ENCODE data around the gene ACSF2.

The ACSF2 gene

GRCh38 chr17:50467855-50468303, 41.9 kb downstream of the ACSF2 start:
- no peak overlapping the region for H3K4me3 ChIP-seq (ENCODE audit: low read depth, low read length)
- TF ChIP-seq, protein P1, sequence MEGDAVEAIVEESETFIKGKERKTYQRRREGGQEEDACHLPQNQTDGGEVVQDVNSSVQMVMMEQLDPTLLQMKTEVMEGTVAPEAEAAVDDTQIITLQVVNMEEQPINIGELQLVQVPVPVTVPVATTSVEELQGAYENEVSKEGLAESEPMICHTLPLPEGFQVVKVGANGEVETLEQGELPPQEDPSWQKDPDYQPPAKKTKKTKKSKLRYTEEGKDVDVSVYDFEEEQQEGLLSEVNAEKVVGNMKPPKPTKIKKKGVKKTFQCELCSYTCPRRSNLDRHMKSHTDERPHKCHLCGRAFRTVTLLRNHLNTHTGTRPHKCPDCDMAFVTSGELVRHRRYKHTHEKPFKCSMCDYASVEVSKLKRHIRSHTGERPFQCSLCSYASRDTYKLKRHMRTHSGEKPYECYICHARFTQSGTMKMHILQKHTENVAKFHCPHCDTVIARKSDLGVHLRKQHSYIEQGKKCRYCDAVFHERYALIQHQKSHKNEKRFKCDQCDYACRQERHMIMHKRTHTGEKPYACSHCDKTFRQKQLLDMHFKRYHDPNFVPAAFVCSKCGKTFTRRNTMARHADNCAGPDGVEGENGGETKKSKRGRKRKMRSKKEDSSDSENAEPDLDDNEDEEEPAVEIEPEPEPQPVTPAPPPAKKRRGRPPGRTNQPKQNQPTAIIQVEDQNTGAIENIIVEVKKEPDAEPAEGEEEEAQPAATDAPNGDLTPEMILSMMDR (IDR thresholded peaks at IDR 0.05; ENCODE audit: low read depth, low read length): no peak

DNA sequence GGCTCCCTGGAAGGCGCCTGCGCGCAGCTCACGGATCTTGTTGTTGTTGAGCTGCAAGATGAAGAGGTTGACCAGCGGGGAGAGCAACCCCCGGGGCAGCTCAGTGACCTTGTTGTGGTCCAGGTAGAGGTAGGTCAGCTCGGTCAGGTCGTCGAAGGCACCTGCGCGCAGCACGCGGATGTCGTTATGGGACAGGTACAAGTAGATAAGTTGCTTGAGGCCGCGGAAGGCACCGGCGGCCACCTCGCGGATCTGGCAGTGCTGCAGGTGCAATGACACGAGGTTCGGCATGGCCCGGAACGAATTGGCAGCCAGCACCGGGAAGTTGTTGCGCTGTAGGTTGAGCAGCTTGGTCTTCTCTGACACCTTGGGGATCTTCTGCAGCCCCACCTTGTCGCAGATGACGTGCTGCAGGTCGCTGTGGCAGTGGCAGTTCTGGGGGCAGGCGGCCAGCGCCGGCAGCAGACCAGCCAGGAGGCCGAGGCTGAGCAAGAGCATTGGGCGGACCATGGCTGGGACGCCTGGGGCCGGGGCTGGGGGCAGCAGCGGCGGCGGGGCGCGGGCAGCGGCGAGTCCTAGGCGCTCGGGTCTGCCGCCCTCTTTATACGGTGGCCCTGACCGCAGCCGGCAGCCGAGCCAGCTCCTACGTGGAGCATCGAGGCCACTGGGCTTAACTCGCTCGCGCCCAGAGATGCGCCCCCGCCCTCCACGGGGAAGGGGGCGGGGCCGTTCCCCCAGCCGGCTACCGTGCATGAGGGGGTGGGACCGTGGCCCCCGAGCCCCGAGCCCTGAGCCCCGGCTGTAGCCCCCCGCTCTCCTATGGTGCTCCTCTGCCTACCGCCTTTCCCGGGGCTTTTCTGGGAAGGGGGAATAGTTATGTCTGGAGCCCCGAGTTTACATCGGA, 42.5 kb downstream of the ACSF2 start, which contains the start of gene CHAD:
TSS of gene CHAD (minus strand) at position 577 of the 904 bp plus-strand sequence. CDS start at position 510, 67 bp downstream.
- TF ChIP-seq, protein P1 (IDR thresholded peaks at IDR 0.05; ENCODE audit: low read depth, low read length): no peak
- peak within 1 kb of the TSS; percentile 23; the same call in 1 of the 2 replicates for H3K4me3 ChIP-seq (ENCODE audit: low read depth, low read length)

GRCh38 chr17:50469208-50469605, 43.2 kb downstream of the ACSF2 start:
- TF ChIP-seq, protein P1 (IDR thresholded peaks at IDR 0.05; ENCODE audit: low read depth, low read length): no peak
- peak overlapping the region; percentile 23; the same call in 1 of the 2 replicates for H3K4me3 ChIP-seq (ENCODE audit: low read depth, low read length)

- TF ChIP-seq, protein P1 (IDR thresholded peaks at IDR 0.05; ENCODE audit: low read depth, low read length): no peak
- no peak overlapping the region for H3K4me3 ChIP-seq (ENCODE audit: low read depth, low read length)
Measured at GRCh38 chr17:50469671-50470305, 43.8 kb downstream of the ACSF2 start.

GRCh38 chr17:50470426-50470825, 44.4 kb downstream of the ACSF2 start:
- TF ChIP-seq, protein P1 (IDR thresholded peaks at IDR 0.05; ENCODE audit: low read depth, low read length): no peak
- no peak overlapping the region for H3K4me3 ChIP-seq (ENCODE audit: low read depth, low read length)

- TF ChIP-seq, protein P1 (IDR thresholded peaks at IDR 0.05; ENCODE audit: low read depth, low read length): no peak
Measured at GRCh38 chr17:50471009-50471905, 45.2 kb downstream of the ACSF2 start.

More at GRCh38 chr17:50471009-50471905, 45.2 kb downstream of the ACSF2 start:
- no peak overlapping the region for H3K4me3 ChIP-seq (ENCODE audit: low read depth, low read length)
